Activated CD8-positive, alpha-beta memory T cell treated with anti-CD3 and anti-CD28 coated beads for 36 hours (primary cell): ENCODE results near the gene SP2. TPM values are rescaled to one million over a fixed set of nuclear protein-coding genes. Genes with fewer than 3 reads are reported as not detected.
"Not testable (repeated sequence)": the region's sequence is repeated elsewhere in the genome, so short reads cannot be mapped to it uniquely, and the experiment has no call there.

Experiments used
- CTCF ChIA-PET: fragments of 350-600 bp; sonication (Branson Sonifier 250); formaldehyde crosslinking; loops from one replicate; lab custom pipeline; 2021; ENCODE audit warnings: antibody characterized with exemption; lab: Charles Lee
- POLR2A ChIA-PET: fragments of 350-600 bp; sonication (Branson Sonifier 250); formaldehyde crosslinking; loops from one replicate; lab custom pipeline; 2021; ENCODE audit warnings: antibody characterized with exemption; lab: Charles Lee
- total RNA-seq, 2 experiments: library from RNA; stranded (reverse); gene quantifications; one replicate each; pipeline ENCODE4 v1.2.3, GENCODE V29; 2021

SP2 gene
- total RNA-seq, 2 experiments from 2014 or later: 15.8 to 18.3 TPM

- POLR2A ChIA-PET: no interaction called here
- CTCF ChIA-PET: interaction anchor here (1.5 kb wide), 1 partner anchor 20 kb away, joined by 5 read pairs; no protein-coding TSS in a partner anchor
These were observed 33.4 kb downstream of the SP2 start for GRCh38 chr17:47929218-47930000.

GRCh38 chr17:47931848-47932247 lies 35.8 kb downstream of the SP2 start:
- ChIA-PET POLR2A (no interaction called here), CTCF (interaction anchor here (0.9 to 4.8 kb wide), 2 partner anchors 14 to 41 kb away, joined by 3 to 19 read pairs; no protein-coding TSS in a partner anchor)

GRCh38 chr17:47934856-47935255 lies 38.8 kb downstream of the SP2 start:
- CTCF ChIA-PET: interaction anchor here (4.8 kb wide), 1 partner anchor 11 kb away, joined by 19 read pairs; no protein-coding TSS in a partner anchor
- POLR2A ChIA-PET: no interaction called here

GRCh38 chr17:47935468-47935867 lies 39.4 kb downstream of the SP2 start:
- POLR2A ChIA-PET: not testable (repeated sequence)

GRCh38 chr17:47935961-47936360 lies 39.9 kb downstream of the SP2 start:
- CTCF ChIA-PET: interaction anchor here (0.5 to 4.8 kb wide), 3 partner anchors 10 to 64 kb away, joined by 3 to 19 read pairs (median 3); no protein-coding TSS in a partner anchor
- POLR2A ChIA-PET: no interaction called here

More at GRCh38 chr17:47935468-47935867, 39.4 kb downstream of the SP2 start:
- CTCF ChIA-PET: interaction anchor here (4.8 kb wide), 1 partner anchor 11 kb away, joined by 19 read pairs; no protein-coding TSS in a partner anchor

GRCh38 chr17:47937941-47938340 lies 41.9 kb downstream of the SP2 start:
- POLR2A ChIA-PET: interaction anchor here (0.6 to 0.7 kb wide), 2 partner anchors 26 to 128 kb away, joined by 3 to 10 read pairs; no protein-coding TSS in a partner anchor
- CTCF ChIA-PET: interaction anchor here (0.9 to 1.5 kb wide), 4 partner anchors 9 to 20 kb away, joined by 3 to 7 read pairs (median 4); no protein-coding TSS in a partner anchor

- POLR2A ChIA-PET: interaction anchor here (0.6 to 0.7 kb wide), 3 partner anchors 29 to 1379 kb away, joined by 3 read pairs; partner anchors contain the start of genes CDK5RAP3 and SP2
- CTCF ChIA-PET: interaction anchor here (0.5 to 4.7 kb wide), 6 partner anchors 9 to 132 kb away, joined by 3 to 26 read pairs (median 4); partner anchors contain the start of genes CDK5RAP3 and SP2
These were observed 45.4 kb downstream of the SP2 start, which contains the start of gene PNPO for GRCh38 chr17:47941246-47942095. Gene PNPO, plus strand, starts transcription at chr17:47941571. Its CDS starts 105 bp downstream, at chr17:47941676.

GRCh38 chr17:47942096-47942510 lies 46.1 kb downstream of the SP2 start:
- POLR2A ChIA-PET: interaction anchor here (0.7 kb wide), 1 partner anchor 46 kb away, joined by 3 read pairs; the partner anchor contains the start of gene SP2
- CTCF ChIA-PET: interaction anchor here (1.4 to 4.7 kb wide), 2 partner anchors 8 to 29 kb away, joined by 3 to 26 read pairs; partner anchors contain the start of gene CDK5RAP3

- CTCF ChIA-PET: interaction anchor here (4.7 kb wide), 1 partner anchor 29 kb away, joined by 26 read pairs; the partner anchor contains the start of gene CDK5RAP3
- POLR2A ChIA-PET: no interaction called here
These were observed 46.5 kb downstream of the SP2 start for GRCh38 chr17:47942568-47942967.

GRCh38 chr17:47945080-47945479 lies 49.0 kb downstream of the SP2 start:
- POLR2A ChIA-PET: interaction anchor here (0.7 to 1.4 kb wide), 2 partner anchors 49 to 296 kb away, joined by 3 to 4 read pairs; partner anchors contain the start of genes KPNB1 and SP2

GRCh38 chr17:47945529-47946508 lies 49.8 kb downstream of the SP2 start:
- POLR2A ChIA-PET: interaction anchor here (0.7 to 1.4 kb wide), 2 partner anchors 50 to 296 kb away, joined by 3 to 4 read pairs; partner anchors contain the start of genes KPNB1 and SP2
- CTCF ChIA-PET: interaction anchor here (0.6 to 6.7 kb wide), 10 partner anchors 7 to 1731 kb away, joined by 3 to 104 read pairs (median 8); partner anchors contain the start of gene CDK5RAP3

More at GRCh38 chr17:47945080-47945479, 49.0 kb downstream of the SP2 start:
- CTCF ChIA-PET: interaction anchor here (0.8 to 4.7 kb wide), 6 partner anchors 10 to 73 kb away, joined by 3 to 26 read pairs (median 10); partner anchors contain the start of gene CDK5RAP3

- CTCF ChIA-PET: interaction anchor here (0.6 to 6.7 kb wide), 15 partner anchors 8 to 1731 kb away, joined by 3 to 104 read pairs (median 4); partner anchors contain the start of genes CDK5RAP3 and PRR15L
These were observed 50.5 kb downstream of the SP2 start for GRCh38 chr17:47946516-47946915.

GRCh38 chr17:47946929-47947397 lies 50.9 kb downstream of the SP2 start:
- ChIA-PET POLR2A (interaction anchor here (0.7 to 1.4 kb wide), 2 partner anchors 24 to 51 kb away, joined by 3 to 6 read pairs; partner anchors contain the start of gene CDK5RAP3), CTCF (interaction anchor here (0.6 to 6.7 kb wide), 15 partner anchors 8 to 1730 kb away, joined by 3 to 104 read pairs (median 4); partner anchors contain the start of genes CDK5RAP3 and PRR15L)

More at GRCh38 chr17:47946516-47946915, 50.5 kb downstream of the SP2 start:
- POLR2A ChIA-PET: interaction anchor here (0.7 to 1.4 kb wide), 2 partner anchors 24 to 51 kb away, joined by 3 to 6 read pairs; partner anchors contain the start of gene CDK5RAP3

- ChIA-PET CTCF (interaction anchor here (0.6 to 6.7 kb wide), 13 partner anchors 9 to 134 kb away, joined by 3 to 104 read pairs (median 5); partner anchors contain the start of genes CDK5RAP3, PRR15L, SCRN2 and SP2), POLR2A (no interaction called here)
These were observed 52.7 kb downstream of the SP2 start for GRCh38 chr17:47948706-47949196.

GRCh38 chr17:47949197-47949759 lies 53.2 kb downstream of the SP2 start:
- ChIA-PET POLR2A (interaction anchor here (1.2 kb wide), 1 partner anchor 21 kb away, joined by 4 read pairs; the partner anchor contains the start of gene CDK5RAP3), CTCF (interaction anchor here (0.6 to 6.7 kb wide), 16 partner anchors 8 to 134 kb away, joined by 3 to 104 read pairs (median 4); partner anchors contain the start of genes CDK5RAP3, PRR15L, SCRN2 and SP2)
